ACC112 (cell line): ENCODE results near the gene PCK1.

Experiments
- H2AFZ ChIP-seq: fragments of 200-600 bp; sonication (generic); one replicate; pipeline ENCODE4 v1.6.0; 2017; ENCODE audit warnings: antibody characterized with exemption, low read length; ENCODE audit not compliant: unreplicated experiment
- H3K27ac ChIP-seq: fragments of 200-600 bp; sonication (generic); 2 replicates; pipeline ENCODE4 v1.5.1; 2014; ENCODE audit warnings: low read depth, mild to moderate bottlenecking, antibody characterized with exemption, low read length, moderate library complexity
- H3K27me3 ChIP-seq: fragments of 200-600 bp; sonication (generic); 2 replicates; pipeline ENCODE4 v1.6.1; 2014; ENCODE audit warnings: mild to moderate bottlenecking, antibody characterized with exemption, low read length, moderate library complexity, mixed read lengths; ENCODE audit not compliant: insufficient read depth
- H3K36me3 ChIP-seq: fragments of 200-600 bp; sonication (generic); 2 replicates; pipeline ENCODE4 v1.6.1; 2016; ENCODE audit warnings: mild to moderate bottlenecking, antibody characterized with exemption, low read length, moderate library complexity, mixed read lengths; ENCODE audit not compliant: insufficient read depth
- H3K4me1 ChIP-seq: fragments of 200-600 bp; sonication (generic); one replicate; pipeline ENCODE4 v1.6.1; 2016; ENCODE audit warnings: low read length, mixed read lengths; ENCODE audit not compliant: insufficient read depth, unreplicated experiment, control insufficient read depth
- H3K4me3 ChIP-seq: fragments of 200-600 bp; sonication (generic); 2 replicates; pipeline ENCODE4 v1.5.1; 2014; ENCODE audit warnings: mild to moderate bottlenecking, low read depth, low read length
- H3K79me2 ChIP-seq: fragments of 200-600 bp; sonication (generic); one replicate; pipeline ENCODE4 v1.6.0; 2016; ENCODE audit warnings: low read length; ENCODE audit not compliant: control insufficient read depth, unreplicated experiment, insufficient read depth

Gene PCK1

GRCh38 chr20:57526087-57526884 is 34.6 kb upstream of the PCK1 start:
- peaks cover 34% of the 10 kb centered on the region for H3K27me3 ChIP-seq
- H3K79me2 ChIP-seq = no peaks in the 10 kb centered on the region
- no peaks in the 10 kb centered on the region for H3K4me1 ChIP-seq
- no peaks in the 10 kb centered on the region for H3K36me3 ChIP-seq
- H3K4me3 ChIP-seq = no peak overlapping the region
- no peak overlapping the region for H3K27ac ChIP-seq
- no peak overlapping the region for H2AFZ ChIP-seq

- H3K4me1 ChIP-seq = no peaks in the 10 kb centered on the region
- no peak overlapping the region for H2AFZ ChIP-seq
- H3K27ac ChIP-seq = no peak overlapping the region
- H3K36me3 ChIP-seq = no peaks in the 10 kb centered on the region
- H3K4me3 ChIP-seq = no peak overlapping the region
- H3K79me2 ChIP-seq = no peaks in the 10 kb centered on the region
- H3K27me3 ChIP-seq = peaks cover 38% of the 10 kb centered on the region
Observed at GRCh38 chr20:57526885-57527460, 33.9 kb upstream of the PCK1 start.

GRCh38 chr20:57527728-57528127 is 33.2 kb upstream of the PCK1 start:
- no peaks in the 10 kb centered on the region for H3K79me2 ChIP-seq

GRCh38 chr20:57528148-57528547 is 32.8 kb upstream of the PCK1 start:
- Histone ChIP-seq H3K4me3 (no peak overlapping the region), H3K4me1 (no peaks in the 10 kb centered on the region), H3K36me3 (no peaks in the 10 kb centered on the region), H3K27ac (no peak overlapping the region), H2AFZ (no peak overlapping the region), H3K79me2 (no peaks in the 10 kb centered on the region), H3K27me3 (peaks cover 49% of the 10 kb centered on the region)

More at GRCh38 chr20:57527728-57528127, 33.2 kb upstream of the PCK1 start:
- Histone ChIP-seq H2AFZ (no peak overlapping the region), H3K4me3 (no peak overlapping the region), H3K27ac (no peak overlapping the region), H3K4me1 (no peaks in the 10 kb centered on the region), H3K36me3 (no peaks in the 10 kb centered on the region), H3K27me3 (peaks cover 46% of the 10 kb centered on the region)

GRCh38 chr20:57529160-57529585 is 31.7 kb upstream of the PCK1 start:
- Histone ChIP-seq H3K27ac (no peak overlapping the region), H2AFZ (no peak overlapping the region), H3K79me2 (no peaks in the 10 kb centered on the region), H3K4me3 (no peak overlapping the region), H3K36me3 (no peaks in the 10 kb centered on the region), H3K4me1 (no peaks in the 10 kb centered on the region), H3K27me3 (peaks cover 50% of the 10 kb centered on the region)

- no peaks in the 10 kb centered on the region for H3K36me3 ChIP-seq
- peaks cover 52% of the 10 kb centered on the region for H3K27me3 ChIP-seq
- no peaks in the 10 kb centered on the region for H3K4me1 ChIP-seq
- no peak overlapping the region for H2AFZ ChIP-seq
- H3K79me2 ChIP-seq = no peaks in the 10 kb centered on the region
- H3K4me3 ChIP-seq = no peak overlapping the region
- H3K27ac ChIP-seq = no peak overlapping the region
Observed at GRCh38 chr20:57529810-57530209, 31.1 kb upstream of the PCK1 start.

- H3K79me2 ChIP-seq = no peaks in the 10 kb centered on the region
- H3K4me1 ChIP-seq = no peaks in the 10 kb centered on the region
- H3K4me3 ChIP-seq = no peak overlapping the region
- H3K27ac ChIP-seq = no peak overlapping the region
- no peak overlapping the region for H2AFZ ChIP-seq
- H3K36me3 ChIP-seq = no peaks in the 10 kb centered on the region
- peaks cover 57% of the 10 kb centered on the region for H3K27me3 ChIP-seq
Observed at GRCh38 chr20:57530327-57530981, 30.5 kb upstream of the PCK1 start.

- H2AFZ ChIP-seq = no peak overlapping the region
- no peaks in the 10 kb centered on the region for H3K36me3 ChIP-seq
- H3K27me3 ChIP-seq = peaks cover 70% of the 10 kb centered on the region
- no peak overlapping the region for H3K4me3 ChIP-seq
- H3K27ac ChIP-seq = no peak overlapping the region
- no peaks in the 10 kb centered on the region for H3K4me1 ChIP-seq
- no peaks in the 10 kb centered on the region for H3K79me2 ChIP-seq
Observed at GRCh38 chr20:57532104-57532503, 28.8 kb upstream of the PCK1 start.

- Histone ChIP-seq H3K4me1 (no peaks in the 10 kb centered on the region), H3K27ac (no peak overlapping the region), H3K79me2 (no peaks in the 10 kb centered on the region), H3K4me3 (no peak overlapping the region), H3K27me3 (peaks cover 64% of the 10 kb centered on the region), H2AFZ (no peak overlapping the region), H3K36me3 (no peaks in the 10 kb centered on the region)
Observed at GRCh38 chr20:57535297-57535696, 25.6 kb upstream of the PCK1 start.

GRCh38 chr20:57536120-57536708 is 24.7 kb upstream of the PCK1 start:
- H3K4me1 ChIP-seq = no peaks in the 10 kb centered on the region
- no peak overlapping the region for H3K27ac ChIP-seq
- H2AFZ ChIP-seq = no peak overlapping the region
- H3K36me3 ChIP-seq = no peaks in the 10 kb centered on the region
- no peak overlapping the region for H3K4me3 ChIP-seq
- H3K79me2 ChIP-seq = no peaks in the 10 kb centered on the region
- peaks cover 66% of the 10 kb centered on the region for H3K27me3 ChIP-seq
